ENCODE data around the gene CTNNA3.

DNA sequence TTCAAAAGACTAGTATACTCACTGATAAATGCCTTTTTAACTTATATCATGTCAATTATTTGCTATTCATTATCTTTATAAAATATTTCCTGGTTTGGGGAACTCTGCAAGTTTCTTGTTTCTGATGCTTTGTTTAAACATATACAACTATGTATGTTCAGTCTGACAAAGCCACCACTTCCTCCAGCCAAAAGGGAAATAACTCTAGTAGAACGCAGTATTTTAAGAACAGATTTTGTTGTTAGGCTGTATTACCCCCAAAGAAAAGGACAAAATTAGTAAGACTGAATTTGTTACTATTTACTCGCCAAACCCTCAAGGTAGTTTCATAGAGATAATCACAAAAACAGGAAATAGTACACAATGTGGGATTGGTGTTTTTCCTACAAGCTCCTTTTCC, 691.3 kb downstream of the CTNNA3 start:
- TF ChIP-seq HOXA7 (CRISPR knock-in tag; IDR thresholded peaks at IDR 0.05; ENCODE audit: borderline replicate concordance) = no peak
- no peak for TF ChIP-seq SP2 (tag by site-specific recombination; IDR thresholded peaks at IDR 0.05)
- TF ChIP-seq CTCF (tag by site-specific recombination; IDR thresholded peaks at IDR 0.05) = no peak
- TF ChIP-seq ZNF580 (tag by site-specific recombination; IDR thresholded peaks at IDR 0.05) = no peak
